Stomach (tissue), 4 donors: ENCODE measurements around the gene ATP11A.

Experiments used
- POLR2A ChIP-seq, 4 donors: fragments of 450-650 bp; IDR thresholded peaks; one replicate each; pipeline ENCODE4 v1.6.1; 2016; ENCODE audit warnings: antibody characterized with exemption in 4 of 4, control low read depth in 2 of 4, mild to moderate bottlenecking in 1 of 4, moderate library complexity in 1 of 4
- TF ChIP-seq, protein P1 (sequence below), 7 experiments: fragments of 450-650 bp in 4 of 7; fragments of 200-600 bp in 3 of 7; sonication (generic) in 3 of 7; IDR thresholded peaks; one replicate each; pipeline ENCODE4 v1.5.1; 2016 to 2019; ENCODE audit warnings: antibody characterized with exemption in 7 of 7, control low read depth in 2 of 7, mild to moderate bottlenecking in 1 of 7

DNA sequence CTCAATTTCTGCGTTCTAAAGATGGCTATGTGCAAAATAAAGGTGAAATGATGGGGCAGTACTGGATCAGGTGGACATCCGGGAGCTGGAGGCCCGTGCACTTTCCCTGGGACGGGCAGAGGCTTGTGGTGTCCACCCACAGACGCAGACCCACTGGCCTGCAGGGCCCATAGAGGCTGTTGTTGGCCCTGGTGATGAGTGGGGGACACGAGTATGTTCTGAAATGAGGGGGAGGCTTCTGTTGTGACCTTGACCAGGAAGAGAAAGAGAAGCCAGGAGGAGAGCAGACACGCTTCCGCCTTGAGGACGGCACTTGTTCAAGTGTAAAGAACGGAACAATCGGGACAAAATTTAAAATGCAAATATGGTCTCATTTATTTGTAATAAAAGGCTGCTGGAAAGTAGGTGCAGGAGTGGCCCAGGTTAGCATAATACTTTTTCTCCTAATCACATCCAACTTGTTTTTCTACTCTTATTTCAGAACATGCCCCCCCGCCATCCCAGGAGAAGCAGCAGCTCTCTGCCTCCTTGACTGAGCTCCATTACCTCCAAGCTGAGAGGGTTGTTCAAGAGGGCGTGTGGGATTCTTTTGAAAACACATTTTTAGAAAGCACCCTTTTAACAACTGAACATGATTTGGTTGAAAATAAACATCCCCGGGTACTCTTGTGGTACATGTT, 27.1 kb downstream of the ATP11A start:
- TF ChIP-seq, protein P1, sequence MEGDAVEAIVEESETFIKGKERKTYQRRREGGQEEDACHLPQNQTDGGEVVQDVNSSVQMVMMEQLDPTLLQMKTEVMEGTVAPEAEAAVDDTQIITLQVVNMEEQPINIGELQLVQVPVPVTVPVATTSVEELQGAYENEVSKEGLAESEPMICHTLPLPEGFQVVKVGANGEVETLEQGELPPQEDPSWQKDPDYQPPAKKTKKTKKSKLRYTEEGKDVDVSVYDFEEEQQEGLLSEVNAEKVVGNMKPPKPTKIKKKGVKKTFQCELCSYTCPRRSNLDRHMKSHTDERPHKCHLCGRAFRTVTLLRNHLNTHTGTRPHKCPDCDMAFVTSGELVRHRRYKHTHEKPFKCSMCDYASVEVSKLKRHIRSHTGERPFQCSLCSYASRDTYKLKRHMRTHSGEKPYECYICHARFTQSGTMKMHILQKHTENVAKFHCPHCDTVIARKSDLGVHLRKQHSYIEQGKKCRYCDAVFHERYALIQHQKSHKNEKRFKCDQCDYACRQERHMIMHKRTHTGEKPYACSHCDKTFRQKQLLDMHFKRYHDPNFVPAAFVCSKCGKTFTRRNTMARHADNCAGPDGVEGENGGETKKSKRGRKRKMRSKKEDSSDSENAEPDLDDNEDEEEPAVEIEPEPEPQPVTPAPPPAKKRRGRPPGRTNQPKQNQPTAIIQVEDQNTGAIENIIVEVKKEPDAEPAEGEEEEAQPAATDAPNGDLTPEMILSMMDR (IDR thresholded peaks at IDR 0.05) = no peak
- no peak for TF ChIP-seq POLR2A (IDR thresholded peaks at IDR 0.05)
